BE2C (cell line): Measurements from ENCODE around the gene NEURL3.
"Not testable (repeated sequence)": the region's sequence is repeated elsewhere in the genome, so short reads cannot be mapped to it uniquely, and the experiment has no call there.

ENCODE experiments used
- DNase-seq: peaks from one replicate; pipeline ENCODE4 v3.0.0-alpha.2; 2020
- H3K27me3 ChIP-seq: fragments of 250-450 bp; sonication (Bioruptor Pico); 2 replicates; pipeline ENCODE4 v1.5.1; 2020; ENCODE audit warnings: mild to moderate bottlenecking
- H3K36me3 ChIP-seq: fragments of 250-450 bp; sonication (Bioruptor Pico); 2 replicates; pipeline ENCODE4 v1.5.1; 2020; ENCODE audit warnings: mild to moderate bottlenecking
- H3K4me1 ChIP-seq: fragments of 250-450 bp; sonication (Bioruptor Pico); 2 replicates; pipeline ENCODE4 v1.5.1; 2020
- H3K4me3 ChIP-seq: 2 replicates; pipeline ENCODE4 v1.5.1; 2011; ENCODE audit warnings: low read depth, low read length
- H3K9me3 ChIP-seq: fragments of 250-450 bp; sonication (Bioruptor Pico); 2 replicates; pipeline ENCODE4 v1.5.1; 2020
- TF ChIP-seq, protein P1 (sequence below): IDR thresholded peaks from 2 replicates; pipeline ENCODE4 v1.5.1; 2012; ENCODE audit warnings: mild to moderate bottlenecking, low read depth, low read length

Gene NEURL3

DNA sequence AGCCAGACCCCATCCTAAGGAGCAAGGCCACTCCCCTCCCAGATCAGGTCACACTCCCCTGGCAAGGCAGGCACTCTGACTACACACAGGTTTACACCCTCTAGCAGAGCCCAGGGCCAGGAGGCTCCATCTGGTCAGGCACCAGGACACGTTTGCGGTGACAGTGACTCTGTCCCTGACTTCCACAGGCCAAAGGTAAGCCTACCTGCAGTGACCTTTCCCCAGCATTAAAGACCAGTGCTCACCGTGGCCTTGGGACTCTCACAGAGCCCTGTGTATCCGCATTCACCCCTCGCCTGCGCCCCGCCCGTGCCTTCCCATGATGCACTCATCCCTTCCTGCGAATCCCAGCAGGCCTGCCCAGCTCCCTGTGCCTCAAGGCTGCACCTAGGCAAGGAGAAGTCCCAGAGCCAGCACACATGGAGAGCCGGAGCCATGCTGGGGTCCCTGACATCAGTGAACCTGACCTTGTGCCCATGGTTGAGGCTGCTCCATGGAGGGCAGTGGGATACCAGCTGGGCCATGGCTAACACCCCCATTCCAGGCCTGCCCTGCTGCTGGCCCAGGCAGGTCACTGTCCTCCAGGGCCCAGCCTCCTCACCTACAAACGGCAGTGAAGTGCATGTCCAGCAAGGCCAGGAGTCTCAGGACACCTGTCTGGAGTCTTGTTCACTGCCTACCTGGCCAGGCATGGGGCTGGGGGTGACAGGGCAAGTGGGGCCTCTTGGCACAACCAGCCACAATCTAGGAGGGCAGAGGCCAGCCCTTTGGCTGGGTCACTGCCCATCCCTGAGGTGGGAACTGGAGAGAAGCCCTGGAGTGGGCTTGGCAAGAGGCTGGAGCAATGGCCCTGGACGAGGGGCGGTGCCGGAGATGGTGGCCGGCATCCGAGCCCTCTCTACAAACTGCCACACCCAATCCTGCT is 3.0 kb downstream of the NEURL3 start:
- TF ChIP-seq, protein P1, sequence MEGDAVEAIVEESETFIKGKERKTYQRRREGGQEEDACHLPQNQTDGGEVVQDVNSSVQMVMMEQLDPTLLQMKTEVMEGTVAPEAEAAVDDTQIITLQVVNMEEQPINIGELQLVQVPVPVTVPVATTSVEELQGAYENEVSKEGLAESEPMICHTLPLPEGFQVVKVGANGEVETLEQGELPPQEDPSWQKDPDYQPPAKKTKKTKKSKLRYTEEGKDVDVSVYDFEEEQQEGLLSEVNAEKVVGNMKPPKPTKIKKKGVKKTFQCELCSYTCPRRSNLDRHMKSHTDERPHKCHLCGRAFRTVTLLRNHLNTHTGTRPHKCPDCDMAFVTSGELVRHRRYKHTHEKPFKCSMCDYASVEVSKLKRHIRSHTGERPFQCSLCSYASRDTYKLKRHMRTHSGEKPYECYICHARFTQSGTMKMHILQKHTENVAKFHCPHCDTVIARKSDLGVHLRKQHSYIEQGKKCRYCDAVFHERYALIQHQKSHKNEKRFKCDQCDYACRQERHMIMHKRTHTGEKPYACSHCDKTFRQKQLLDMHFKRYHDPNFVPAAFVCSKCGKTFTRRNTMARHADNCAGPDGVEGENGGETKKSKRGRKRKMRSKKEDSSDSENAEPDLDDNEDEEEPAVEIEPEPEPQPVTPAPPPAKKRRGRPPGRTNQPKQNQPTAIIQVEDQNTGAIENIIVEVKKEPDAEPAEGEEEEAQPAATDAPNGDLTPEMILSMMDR: no peak
- no peaks in the 10 kb centered on the region for H3K9me3 ChIP-seq
- H3K4me3 ChIP-seq: no peak overlapping the region
- no peaks in the 10 kb centered on the region for H3K4me1 ChIP-seq
- peaks cover 22% of the 10 kb centered on the region for H3K27me3 ChIP-seq
- no peak for DNase-seq
- no peaks in the 10 kb centered on the region for H3K36me3 ChIP-seq

DNA sequence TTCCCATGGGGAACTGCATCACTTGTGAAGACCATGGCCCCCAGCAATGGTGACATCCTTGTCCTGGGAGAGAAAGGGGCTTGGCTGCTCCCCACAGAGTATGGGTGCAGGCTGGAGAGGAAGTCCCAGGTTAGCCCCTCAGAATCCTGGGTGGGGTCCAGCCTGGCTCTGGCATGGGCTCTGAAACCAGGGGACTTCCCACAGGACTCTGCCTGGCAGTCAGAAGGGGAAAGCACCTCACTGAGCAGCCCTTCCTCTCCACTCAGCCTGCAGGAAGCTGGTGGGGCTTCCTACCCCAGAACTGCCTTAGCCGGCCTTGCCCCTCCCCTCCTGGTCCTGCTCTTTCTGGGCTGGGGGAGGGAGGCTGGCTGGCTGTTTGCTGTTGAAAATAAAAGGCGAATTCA is 3.7 kb downstream of the NEURL3 start:
- Histone ChIP-seq H3K36me3 (no peaks in the 10 kb centered on the region), H3K4me1 (no peaks in the 10 kb centered on the region), H3K4me3 (no peak overlapping the region), H3K27me3 (peaks cover 22% of the 10 kb centered on the region), H3K9me3 (no peaks in the 10 kb centered on the region)
- TF ChIP-seq, protein P1: no peak
- no peak for DNase-seq

DNA sequence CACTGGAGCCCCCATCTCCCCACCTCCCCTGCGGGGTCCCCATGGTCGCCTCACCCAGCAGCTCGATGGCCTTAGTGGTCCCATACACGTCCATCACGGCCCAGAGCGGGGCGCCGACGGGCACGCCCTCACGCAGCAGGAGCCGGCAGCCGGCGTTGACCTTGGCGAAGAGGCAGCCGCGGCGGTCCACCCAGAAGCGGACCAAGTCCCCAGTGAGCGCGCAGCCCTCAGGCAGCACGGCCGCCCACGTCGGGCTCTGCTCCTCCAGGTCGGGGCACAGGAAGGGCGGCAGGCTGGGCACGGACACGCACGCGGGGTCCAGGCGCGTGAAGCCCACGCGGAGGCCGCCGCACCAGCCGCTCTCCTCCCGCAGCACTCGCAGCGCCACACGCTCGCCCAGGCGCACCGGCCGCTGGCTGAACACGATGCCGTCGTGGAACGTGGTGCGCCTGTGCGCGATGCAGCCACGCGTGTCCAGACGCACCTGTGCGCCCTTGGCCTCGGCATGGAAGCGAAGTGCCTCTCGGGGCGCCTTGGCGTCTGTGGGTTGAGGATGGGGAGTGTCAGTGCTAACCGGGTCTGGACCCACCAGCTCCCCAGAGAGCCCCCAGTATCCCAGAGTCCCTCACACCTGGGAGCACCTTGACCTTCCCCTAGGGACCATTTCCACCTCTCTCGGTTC is 4.6 kb downstream of the NEURL3 start:
- TF ChIP-seq, protein P1: no peak
- H3K9me3 ChIP-seq: no peaks in the 10 kb centered on the region
- no peaks in the 10 kb centered on the region for H3K36me3 ChIP-seq
- H3K4me3 ChIP-seq: no peak overlapping the region
- peaks cover 22% of the 10 kb centered on the region for H3K27me3 ChIP-seq
- H3K4me1 ChIP-seq: no peaks in the 10 kb centered on the region
- DNase-seq: no peak

DNA sequence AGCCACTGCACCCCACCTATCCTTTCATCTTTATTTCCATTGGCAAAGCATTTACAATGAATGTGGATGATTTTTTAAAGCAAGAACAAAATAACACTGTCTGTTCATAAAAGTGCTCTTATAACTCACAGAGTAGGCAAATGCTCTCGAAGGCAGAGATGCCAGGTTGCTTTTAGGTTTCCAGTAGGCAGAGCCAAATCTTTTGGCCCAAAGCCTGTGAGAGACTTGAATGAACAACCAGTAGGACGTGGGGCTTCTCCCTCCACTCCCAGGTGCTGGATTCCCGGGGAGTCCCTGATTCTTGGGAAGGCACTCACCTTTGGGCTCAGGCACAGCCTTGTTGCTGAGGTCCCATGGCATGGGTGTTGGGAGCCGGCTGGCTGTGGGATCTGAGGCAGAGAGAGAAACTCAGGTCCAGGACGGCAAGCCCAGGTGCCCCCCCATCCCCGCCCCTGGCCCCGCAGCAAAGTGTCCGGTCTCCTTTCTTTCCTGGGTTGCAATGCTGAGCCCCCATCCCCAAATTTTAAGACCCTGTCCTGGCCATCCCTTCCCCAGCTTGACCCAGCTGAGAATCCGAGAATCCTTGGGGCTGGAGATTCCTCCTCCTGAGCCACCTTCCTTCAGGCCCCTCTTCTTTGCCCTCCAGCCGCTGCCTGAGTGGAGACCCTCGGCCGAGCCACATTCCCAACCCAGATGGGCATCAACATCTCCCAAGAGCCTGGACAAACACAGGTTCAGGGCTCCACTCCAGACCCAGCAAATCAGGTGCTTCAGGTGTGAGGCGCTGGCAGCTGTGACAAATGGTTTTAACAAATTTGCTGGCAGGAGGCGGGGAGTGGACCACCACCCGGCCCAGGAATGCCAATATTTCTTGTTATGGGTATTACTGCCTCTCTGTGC is 5.8 kb downstream of the NEURL3 start:
- no peaks in the 10 kb centered on the region for H3K4me1 ChIP-seq
- H3K4me3 ChIP-seq: no peak overlapping the region
- no peaks in the 10 kb centered on the region for H3K36me3 ChIP-seq
- DNase-seq: no peak
- H3K9me3 ChIP-seq: no peaks in the 10 kb centered on the region
- TF ChIP-seq, protein P1: no peak
- peaks cover 22% of the 10 kb centered on the region for H3K27me3 ChIP-seq

DNA sequence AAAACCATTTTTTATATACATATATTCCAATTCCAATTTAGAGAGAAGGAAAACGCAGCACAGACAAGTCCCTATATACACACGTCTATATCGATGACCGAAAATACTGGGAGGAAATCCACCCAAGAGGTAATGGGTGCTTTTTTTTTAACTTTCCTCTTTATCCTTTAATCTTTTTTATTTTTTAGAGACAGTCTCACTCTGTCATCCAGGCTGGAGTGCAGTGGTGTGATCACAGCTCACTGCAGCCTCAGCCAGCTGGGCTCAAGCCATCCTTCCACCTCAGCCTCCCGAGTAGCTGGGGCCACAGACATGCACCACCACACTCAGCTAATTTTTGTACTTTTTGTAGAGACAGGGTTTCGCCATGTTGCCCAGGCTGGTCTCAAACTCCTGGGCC is 6.5 kb downstream of the NEURL3 start:
- peaks cover 22% of the 10 kb centered on the region for H3K27me3 ChIP-seq
- H3K4me1 ChIP-seq, H3K9me3 ChIP-seq, H3K4me3 ChIP-seq, H3K36me3 ChIP-seq, DNase-seq: not testable (repeated sequence)

DNA sequence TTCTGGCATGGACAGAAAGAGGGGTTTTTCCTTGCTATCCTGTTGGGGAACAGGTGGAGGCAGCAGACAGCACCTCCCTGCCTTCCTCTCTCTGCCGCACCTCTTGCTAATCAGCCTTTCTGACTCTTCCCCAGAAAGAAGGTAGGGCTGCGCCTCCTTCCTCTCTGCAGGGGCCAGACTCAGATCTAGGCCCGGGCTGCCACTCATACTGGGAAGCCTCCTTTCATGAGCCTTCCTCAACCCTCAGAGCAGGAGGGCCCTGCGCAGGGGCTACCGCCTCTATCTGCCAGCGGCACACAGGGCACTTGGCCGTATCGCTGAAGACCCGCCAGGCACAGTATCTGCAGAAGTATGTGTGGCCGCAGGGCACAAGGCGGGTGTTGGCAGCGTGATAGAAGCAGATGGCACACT is 7.1 kb downstream of the NEURL3 start:
- H3K27me3 ChIP-seq: peaks cover 22% of the 10 kb centered on the region
- no peaks in the 10 kb centered on the region for H3K4me1 ChIP-seq
- DNase-seq: no peak
- no peak overlapping the region for H3K4me3 ChIP-seq
- no peaks in the 10 kb centered on the region for H3K9me3 ChIP-seq
- TF ChIP-seq, protein P1: no peak
- no peaks in the 10 kb centered on the region for H3K36me3 ChIP-seq
